ENCODE results near the gene GRIN2B.

DNA sequence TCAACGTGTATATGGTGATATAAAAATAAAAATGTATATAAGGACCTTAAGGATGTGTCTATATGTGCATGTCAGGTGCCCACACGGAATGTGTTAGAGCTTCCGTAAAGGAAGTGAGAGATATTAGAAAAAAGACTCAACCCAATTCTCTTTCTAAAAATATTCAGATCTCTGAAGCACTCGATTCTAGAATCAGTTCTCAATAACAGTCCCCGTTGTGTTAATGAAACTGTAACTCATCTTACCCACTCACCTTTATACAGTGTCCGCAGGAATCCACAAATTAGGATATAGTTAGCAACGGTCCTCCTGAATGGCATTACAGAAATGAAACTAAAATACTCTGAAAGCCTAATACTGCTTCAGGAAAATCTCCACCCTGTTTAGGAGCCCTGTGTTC, 29.3 kb downstream of the GRIN2B start:
- TF ChIP-seq, protein P1, sequence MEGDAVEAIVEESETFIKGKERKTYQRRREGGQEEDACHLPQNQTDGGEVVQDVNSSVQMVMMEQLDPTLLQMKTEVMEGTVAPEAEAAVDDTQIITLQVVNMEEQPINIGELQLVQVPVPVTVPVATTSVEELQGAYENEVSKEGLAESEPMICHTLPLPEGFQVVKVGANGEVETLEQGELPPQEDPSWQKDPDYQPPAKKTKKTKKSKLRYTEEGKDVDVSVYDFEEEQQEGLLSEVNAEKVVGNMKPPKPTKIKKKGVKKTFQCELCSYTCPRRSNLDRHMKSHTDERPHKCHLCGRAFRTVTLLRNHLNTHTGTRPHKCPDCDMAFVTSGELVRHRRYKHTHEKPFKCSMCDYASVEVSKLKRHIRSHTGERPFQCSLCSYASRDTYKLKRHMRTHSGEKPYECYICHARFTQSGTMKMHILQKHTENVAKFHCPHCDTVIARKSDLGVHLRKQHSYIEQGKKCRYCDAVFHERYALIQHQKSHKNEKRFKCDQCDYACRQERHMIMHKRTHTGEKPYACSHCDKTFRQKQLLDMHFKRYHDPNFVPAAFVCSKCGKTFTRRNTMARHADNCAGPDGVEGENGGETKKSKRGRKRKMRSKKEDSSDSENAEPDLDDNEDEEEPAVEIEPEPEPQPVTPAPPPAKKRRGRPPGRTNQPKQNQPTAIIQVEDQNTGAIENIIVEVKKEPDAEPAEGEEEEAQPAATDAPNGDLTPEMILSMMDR (IDR thresholded peaks at IDR 0.05; ENCODE audit: low read depth, low read length, missing input control), result no peak
- TF ChIP-seq, protein P2, sequence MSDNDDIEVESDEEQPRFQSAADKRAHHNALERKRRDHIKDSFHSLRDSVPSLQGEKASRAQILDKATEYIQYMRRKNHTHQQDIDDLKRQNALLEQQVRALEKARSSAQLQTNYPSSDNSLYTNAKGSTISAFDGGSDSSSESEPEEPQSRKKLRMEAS (IDR thresholded peaks at IDR 0.05), result no peak
- TF ChIP-seq, protein P3, sequence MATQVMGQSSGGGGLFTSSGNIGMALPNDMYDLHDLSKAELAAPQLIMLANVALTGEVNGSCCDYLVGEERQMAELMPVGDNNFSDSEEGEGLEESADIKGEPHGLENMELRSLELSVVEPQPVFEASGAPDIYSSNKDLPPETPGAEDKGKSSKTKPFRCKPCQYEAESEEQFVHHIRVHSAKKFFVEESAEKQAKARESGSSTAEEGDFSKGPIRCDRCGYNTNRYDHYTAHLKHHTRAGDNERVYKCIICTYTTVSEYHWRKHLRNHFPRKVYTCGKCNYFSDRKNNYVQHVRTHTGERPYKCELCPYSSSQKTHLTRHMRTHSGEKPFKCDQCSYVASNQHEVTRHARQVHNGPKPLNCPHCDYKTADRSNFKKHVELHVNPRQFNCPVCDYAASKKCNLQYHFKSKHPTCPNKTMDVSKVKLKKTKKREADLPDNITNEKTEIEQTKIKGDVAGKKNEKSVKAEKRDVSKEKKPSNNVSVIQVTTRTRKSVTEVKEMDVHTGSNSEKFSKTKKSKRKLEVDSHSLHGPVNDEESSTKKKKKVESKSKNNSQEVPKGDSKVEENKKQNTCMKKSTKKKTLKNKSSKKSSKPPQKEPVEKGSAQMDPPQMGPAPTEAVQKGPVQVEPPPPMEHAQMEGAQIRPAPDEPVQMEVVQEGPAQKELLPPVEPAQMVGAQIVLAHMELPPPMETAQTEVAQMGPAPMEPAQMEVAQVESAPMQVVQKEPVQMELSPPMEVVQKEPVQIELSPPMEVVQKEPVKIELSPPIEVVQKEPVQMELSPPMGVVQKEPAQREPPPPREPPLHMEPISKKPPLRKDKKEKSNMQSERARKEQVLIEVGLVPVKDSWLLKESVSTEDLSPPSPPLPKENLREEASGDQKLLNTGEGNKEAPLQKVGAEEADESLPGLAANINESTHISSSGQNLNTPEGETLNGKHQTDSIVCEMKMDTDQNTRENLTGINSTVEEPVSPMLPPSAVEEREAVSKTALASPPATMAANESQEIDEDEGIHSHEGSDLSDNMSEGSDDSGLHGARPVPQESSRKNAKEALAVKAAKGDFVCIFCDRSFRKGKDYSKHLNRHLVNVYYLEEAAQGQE (IDR thresholded peaks at IDR 0.05), result no peak

Data from liver (tissue), 2 donors.